Panc1 (cell line): ENCODE results near the gene MAP6D1.

Source experiments
- POLR2AphosphoS5 ChIP-seq: IDR thresholded peaks from 2 replicates; pipeline ENCODE4 v1.6.1; 2012; ENCODE audit warnings: mild to moderate bottlenecking, low read depth, low read length, moderate library complexity
- SIN3A ChIP-seq: IDR thresholded peaks from 2 replicates; pipeline ENCODE4 v1.6.1; 2012; ENCODE audit warnings: low read depth, mild to moderate bottlenecking, low read length, moderate library complexity, borderline replicate concordance; ENCODE audit not compliant: insufficient read depth
- TF ChIP-seq, protein P1 (sequence below): fragments of 450-650 bp; IDR thresholded peaks from 2 replicates; pipeline ENCODE4 v1.5.1; 2017; ENCODE audit warnings: mild to moderate bottlenecking
- TF ChIP-seq, protein P2 (sequence below), 2 experiments: IDR thresholded peaks; 2 replicates each; pipeline ENCODE4 v1.6.1; 2011 to 2012; ENCODE audit warnings: low read depth in 2 of 2, control low read depth in 1 of 2, low read length in 1 of 2, mild to moderate bottlenecking in 1 of 2, moderate library complexity in 1 of 2; ENCODE audit not compliant: insufficient read depth in 1 of 2

DNA sequence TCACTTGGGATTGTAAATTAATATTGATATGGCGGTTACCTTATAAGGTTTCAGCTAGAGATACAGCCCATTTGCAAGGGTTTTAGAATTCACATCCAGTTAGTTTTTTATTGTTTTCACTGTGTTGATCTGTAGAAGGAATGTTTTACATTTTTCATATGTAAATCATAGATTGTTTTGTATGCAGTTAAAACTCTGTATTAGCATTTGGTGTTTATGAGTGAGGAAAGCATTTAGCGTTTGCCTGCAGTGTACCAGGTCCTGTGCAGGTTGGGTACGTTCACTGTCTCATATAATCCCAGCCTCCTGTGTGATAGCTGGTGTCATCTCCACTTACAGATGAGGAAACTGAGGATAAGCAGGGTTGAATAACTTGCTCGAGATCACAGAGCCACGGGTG, 23.8 kb downstream of the MAP6D1 start:
- TF ChIP-seq, protein P1, sequence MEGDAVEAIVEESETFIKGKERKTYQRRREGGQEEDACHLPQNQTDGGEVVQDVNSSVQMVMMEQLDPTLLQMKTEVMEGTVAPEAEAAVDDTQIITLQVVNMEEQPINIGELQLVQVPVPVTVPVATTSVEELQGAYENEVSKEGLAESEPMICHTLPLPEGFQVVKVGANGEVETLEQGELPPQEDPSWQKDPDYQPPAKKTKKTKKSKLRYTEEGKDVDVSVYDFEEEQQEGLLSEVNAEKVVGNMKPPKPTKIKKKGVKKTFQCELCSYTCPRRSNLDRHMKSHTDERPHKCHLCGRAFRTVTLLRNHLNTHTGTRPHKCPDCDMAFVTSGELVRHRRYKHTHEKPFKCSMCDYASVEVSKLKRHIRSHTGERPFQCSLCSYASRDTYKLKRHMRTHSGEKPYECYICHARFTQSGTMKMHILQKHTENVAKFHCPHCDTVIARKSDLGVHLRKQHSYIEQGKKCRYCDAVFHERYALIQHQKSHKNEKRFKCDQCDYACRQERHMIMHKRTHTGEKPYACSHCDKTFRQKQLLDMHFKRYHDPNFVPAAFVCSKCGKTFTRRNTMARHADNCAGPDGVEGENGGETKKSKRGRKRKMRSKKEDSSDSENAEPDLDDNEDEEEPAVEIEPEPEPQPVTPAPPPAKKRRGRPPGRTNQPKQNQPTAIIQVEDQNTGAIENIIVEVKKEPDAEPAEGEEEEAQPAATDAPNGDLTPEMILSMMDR = no peak
- TF ChIP-seq POLR2AphosphoS5 = no peak
- TF ChIP-seq SIN3A = no peak
- TF ChIP-seq, protein P2, sequence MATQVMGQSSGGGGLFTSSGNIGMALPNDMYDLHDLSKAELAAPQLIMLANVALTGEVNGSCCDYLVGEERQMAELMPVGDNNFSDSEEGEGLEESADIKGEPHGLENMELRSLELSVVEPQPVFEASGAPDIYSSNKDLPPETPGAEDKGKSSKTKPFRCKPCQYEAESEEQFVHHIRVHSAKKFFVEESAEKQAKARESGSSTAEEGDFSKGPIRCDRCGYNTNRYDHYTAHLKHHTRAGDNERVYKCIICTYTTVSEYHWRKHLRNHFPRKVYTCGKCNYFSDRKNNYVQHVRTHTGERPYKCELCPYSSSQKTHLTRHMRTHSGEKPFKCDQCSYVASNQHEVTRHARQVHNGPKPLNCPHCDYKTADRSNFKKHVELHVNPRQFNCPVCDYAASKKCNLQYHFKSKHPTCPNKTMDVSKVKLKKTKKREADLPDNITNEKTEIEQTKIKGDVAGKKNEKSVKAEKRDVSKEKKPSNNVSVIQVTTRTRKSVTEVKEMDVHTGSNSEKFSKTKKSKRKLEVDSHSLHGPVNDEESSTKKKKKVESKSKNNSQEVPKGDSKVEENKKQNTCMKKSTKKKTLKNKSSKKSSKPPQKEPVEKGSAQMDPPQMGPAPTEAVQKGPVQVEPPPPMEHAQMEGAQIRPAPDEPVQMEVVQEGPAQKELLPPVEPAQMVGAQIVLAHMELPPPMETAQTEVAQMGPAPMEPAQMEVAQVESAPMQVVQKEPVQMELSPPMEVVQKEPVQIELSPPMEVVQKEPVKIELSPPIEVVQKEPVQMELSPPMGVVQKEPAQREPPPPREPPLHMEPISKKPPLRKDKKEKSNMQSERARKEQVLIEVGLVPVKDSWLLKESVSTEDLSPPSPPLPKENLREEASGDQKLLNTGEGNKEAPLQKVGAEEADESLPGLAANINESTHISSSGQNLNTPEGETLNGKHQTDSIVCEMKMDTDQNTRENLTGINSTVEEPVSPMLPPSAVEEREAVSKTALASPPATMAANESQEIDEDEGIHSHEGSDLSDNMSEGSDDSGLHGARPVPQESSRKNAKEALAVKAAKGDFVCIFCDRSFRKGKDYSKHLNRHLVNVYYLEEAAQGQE (IDR thresholded peaks at IDR 0.05; ENCODE audit: insufficient read depth in 1 of 2, low read depth in 2 of 2, low read length in 1 of 2) = no peak
